ENCODE measurements around the gene DHX38.
A peak's percentile ranks its signal among the peaks of the same experiment; 100 is the strongest.
"Not testable (repeated sequence)": the region's sequence is repeated elsewhere in the genome, so short reads cannot be mapped to it uniquely, and the experiment has no call there.

The DHX38 gene

GRCh38 chr16:72093448-72094265, at the start of gene DHX38, which contains the start of gene TXNL4B:
DHX38 (plus strand) TSS chr16:72093847; CDS start chr16:72096158, 2,311 bp downstream.
TXNL4B (minus strand) TSS chr16:72093620; CDS start chr16:72090749, 2,871 bp downstream.
- peak; percentile 99 for DNase-seq (ENCODE audit: low read depth, low spot score)
- in situ Hi-C loops (cut with HindIII; ENCODE audit: low sequenced_read_pairs): no loop called here
- TF ChIP-seq CTCF (IDR thresholded peaks at IDR 0.05; ENCODE audit: low read depth, low read length): no peak
- H3K4me3 ChIP-seq (ENCODE audit: low read depth, low read length): peak within 1 kb of the TSS; percentile 99

GRCh38 chr16:72044296-72044695, 49.4 kb upstream of the DHX38 start:
- in situ Hi-C loops (cut with HindIII; ENCODE audit: low sequenced_read_pairs): no loop called here
- TF ChIP-seq CTCF (IDR thresholded peaks at IDR 0.05; ENCODE audit: low read depth, low read length): no peak
- DNase-seq (ENCODE audit: low read depth, low spot score): no peak
- H3K4me3 ChIP-seq (ENCODE audit: low read depth, low read length): no peak overlapping the region

GRCh38 chr16:72044825-72045359, 48.8 kb upstream of the DHX38 start:
- no peak for DNase-seq (ENCODE audit: low read depth, low spot score)
- in situ Hi-C loops (cut with HindIII; ENCODE audit: low sequenced_read_pairs): no loop called here
- TF ChIP-seq CTCF (IDR thresholded peaks at IDR 0.05; ENCODE audit: low read depth, low read length): no peak

GRCh38 chr16:72049110-72049509, 44.5 kb upstream of the DHX38 start:
- no peak overlapping the region for H3K4me3 ChIP-seq (ENCODE audit: low read depth, low read length)
- no peak for TF ChIP-seq CTCF (IDR thresholded peaks at IDR 0.05; ENCODE audit: low read depth, low read length)
- in situ Hi-C loops (cut with HindIII; ENCODE audit: low sequenced_read_pairs): no loop called here
- no peak for DNase-seq (ENCODE audit: low read depth, low spot score)

More at GRCh38 chr16:72044825-72045359, 48.8 kb upstream of the DHX38 start:
- H3K4me3 ChIP-seq (ENCODE audit: low read depth, low read length): no peak overlapping the region

GRCh38 chr16:72050769-72051464, 42.7 kb upstream of the DHX38 start:
- H3K4me3 ChIP-seq (ENCODE audit: low read depth, low read length): no peak overlapping the region
- no peak for DNase-seq (ENCODE audit: low read depth, low spot score)
- no peak for TF ChIP-seq CTCF (IDR thresholded peaks at IDR 0.05; ENCODE audit: low read depth, low read length)
- in situ Hi-C loops (cut with HindIII; ENCODE audit: low sequenced_read_pairs): no loop called here

- in situ Hi-C loops (cut with HindIII; ENCODE audit: low sequenced_read_pairs): no loop called here
- TF ChIP-seq CTCF (IDR thresholded peaks at IDR 0.05; ENCODE audit: low read depth, low read length): no peak
- no peak overlapping the region for H3K4me3 ChIP-seq (ENCODE audit: low read depth, low read length)
- DNase-seq (ENCODE audit: low read depth, low spot score): no peak
Observed at GRCh38 chr16:72051818-72052217, 41.8 kb upstream of the DHX38 start.

GRCh38 chr16:72054254-72054847, 39.3 kb upstream of the DHX38 start, which contains the start of gene HP:
HP (plus strand) TSS chr16:72054505; CDS start chr16:72054653, 148 bp downstream.
- H3K4me3 ChIP-seq (ENCODE audit: low read depth, low read length); DNase-seq (ENCODE audit: low read depth, low spot score); in situ Hi-C loops (cut with HindIII; ENCODE audit: low sequenced_read_pairs): not testable (repeated sequence)

Data from astrocyte of the spinal cord (primary cell).